GM19035 (cell line): Measurements from ENCODE around the gene INPP4B.

Experiments used
- ATAC-seq: cut with Tn5 transposase; IDR thresholded peaks from one replicate; pipeline ENCODE4 v1.9.1; 2021; ENCODE audit not compliant: unreplicated experiment

Gene INPP4B

DNA sequence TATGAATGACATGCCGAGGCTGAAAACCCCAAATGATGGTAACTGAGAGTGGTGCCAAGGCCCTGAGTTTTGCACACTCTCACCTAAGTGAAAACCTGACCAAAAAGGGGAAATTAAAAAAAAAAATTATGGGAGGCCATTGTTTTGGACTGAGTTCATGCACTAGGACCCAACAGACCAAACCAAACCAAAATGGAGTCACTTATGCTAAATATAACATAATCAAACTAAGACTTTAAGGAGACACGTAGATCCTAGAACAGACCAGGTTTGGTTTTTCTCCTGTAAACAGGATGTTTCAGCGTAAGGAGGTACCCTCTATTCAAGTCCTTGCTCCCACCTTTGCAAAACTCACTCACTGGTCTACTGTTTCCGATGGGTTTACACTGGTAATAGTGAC is 453.0 kb downstream of the INPP4B start:
- ATAC-seq = no peak

DNA sequence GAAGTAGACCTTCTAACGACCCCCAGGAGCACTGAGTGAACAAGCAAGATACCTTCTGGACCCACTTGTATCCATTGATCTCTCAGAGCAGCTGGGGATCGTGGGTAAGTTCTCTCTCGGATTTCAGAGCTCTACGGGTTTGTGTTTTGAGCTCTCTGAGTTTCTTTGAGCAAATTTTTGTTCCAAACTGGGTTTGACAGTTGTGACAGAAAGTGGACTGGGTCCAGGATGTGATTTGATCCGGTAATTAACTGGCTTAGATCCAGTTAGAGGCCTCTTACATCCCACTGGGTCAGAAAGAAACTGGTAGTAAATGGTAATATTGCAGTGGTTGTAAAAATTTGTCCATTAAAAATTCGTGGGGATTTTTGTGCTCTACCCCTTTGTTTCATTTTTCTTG is 459.2 kb downstream of the INPP4B start:
- no peak for ATAC-seq

DNA sequence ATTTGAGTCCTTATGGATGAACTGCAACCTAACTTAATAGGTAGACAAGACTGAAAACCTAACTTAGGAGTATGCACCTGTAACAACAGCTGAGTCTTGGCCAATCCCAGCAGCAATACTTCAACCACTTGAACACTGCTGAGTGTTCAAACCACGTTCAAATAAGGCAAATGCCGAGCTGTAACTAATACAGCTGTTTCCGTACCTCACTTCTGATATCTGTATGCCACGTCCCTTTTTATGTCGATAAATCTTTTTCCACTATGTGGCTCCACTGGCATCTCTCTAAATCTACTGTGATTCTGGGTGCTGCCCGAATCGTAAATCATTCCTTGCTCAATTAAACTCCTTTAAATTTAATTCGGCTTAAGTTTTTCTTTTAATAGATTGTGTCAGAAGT is 459.7 kb downstream of the INPP4B start:
- no peak for ATAC-seq

DNA sequence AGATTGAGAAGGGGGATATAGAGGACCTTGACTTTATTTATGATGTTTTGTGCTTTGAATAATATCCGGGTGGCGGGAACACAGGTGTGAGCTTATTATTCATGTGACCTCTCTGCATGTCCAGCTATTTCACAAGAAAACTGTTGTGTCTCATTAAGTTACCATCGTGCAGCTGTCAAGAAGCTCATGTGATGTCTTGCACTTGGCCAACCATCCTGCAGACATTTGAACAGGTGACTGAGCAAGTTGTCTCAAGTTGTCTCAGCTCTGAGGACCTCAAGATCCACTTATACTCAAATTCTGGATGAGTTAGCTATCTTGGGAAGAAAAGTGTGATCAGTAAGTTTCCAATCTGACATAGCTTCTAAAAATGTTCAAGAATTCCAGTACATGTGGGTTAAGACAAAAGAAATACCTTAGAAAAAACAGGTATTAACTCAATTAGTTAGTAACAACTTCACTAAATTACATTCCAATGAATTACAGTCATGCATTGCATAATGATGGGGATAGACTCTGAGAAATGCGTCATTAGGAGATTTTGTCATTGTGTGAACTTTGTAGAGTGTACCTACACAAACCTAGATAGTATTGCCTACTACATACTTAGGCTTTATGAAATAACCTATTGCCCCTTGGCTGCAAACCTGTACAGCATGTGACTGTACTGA is 462.2 kb downstream of the INPP4B start:
- ATAC-seq = no peak

DNA sequence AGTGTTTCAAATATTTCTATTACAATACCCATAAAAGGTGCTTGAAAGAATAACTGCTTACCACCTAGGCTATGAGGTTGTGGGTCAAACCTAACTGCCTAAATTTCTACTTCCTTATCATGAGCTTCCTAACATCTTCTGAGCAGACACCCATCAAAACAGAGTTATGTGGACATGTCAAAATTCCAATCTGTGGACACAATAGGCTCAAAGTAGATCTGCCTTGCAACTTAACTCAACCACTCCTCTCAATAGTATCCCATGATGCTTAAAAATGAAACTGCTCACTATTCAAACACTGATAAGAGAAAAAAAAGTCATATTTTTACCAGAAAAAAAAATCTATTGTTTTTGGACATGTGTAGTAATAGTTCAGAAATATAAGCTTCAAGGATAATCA is 462.7 kb downstream of the INPP4B start:
- ATAC-seq = no peak

DNA sequence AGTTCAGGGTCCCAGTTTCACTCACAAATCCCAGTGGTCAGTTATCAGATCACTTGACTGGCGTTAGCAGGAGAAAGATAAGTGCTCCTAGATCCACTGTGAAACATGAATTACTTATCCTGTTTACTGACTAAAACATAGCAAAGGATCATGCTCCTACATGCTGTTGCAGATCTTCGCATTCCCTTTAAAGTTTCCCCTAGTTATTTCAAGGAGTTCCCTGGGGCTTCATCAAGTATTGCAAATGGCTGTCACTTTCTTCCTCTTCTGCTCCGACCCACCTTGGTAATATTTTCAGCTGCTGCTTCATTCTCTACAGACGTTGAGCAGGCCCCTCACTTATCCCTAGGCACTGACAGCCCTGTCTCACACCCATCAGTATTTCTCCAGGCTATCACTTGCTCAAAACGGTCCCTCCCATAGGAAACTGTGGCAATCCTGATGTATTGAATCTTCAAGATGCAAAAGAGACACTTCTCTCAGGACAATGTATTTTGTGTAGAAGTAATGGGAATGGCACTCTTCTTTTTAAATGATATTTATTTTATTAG is 466.0 kb downstream of the INPP4B start:
- no peak for ATAC-seq

DNA sequence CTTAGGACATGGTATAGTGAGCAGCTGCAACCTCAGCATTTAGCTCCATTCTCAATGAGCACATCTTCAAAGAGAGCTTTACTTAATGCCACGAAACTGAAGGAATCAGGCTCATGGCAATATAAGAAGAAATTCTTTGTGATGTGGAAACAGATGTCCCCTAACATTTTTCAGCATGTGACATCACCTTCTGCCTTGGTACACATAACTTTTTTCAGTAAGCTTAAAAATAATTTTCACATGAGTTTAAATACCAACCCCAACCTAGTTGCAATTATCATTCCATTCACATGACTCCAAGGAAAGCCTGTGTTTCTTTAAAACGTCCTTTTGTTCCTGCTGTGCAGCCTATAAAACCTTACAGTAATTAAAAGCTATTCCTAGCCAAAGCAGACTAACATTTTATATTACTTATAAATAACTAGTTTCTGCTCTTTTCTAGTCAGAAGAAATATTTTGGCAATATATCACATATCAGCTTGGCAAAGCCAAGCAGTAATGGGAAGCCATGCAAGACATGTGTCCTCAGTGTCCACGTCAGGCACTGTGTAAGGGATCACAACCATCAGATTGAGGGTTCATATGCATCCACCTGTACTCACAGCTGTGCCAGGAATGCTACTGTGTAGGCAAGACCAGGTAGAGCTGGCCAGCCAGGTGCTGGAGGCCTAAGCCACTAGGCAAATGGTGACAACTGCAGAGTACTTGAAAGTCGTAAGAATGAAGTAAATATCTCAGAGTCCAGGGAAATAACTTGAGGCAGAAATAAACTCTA is 466.6 kb downstream of the INPP4B start:
- no peak for ATAC-seq

DNA sequence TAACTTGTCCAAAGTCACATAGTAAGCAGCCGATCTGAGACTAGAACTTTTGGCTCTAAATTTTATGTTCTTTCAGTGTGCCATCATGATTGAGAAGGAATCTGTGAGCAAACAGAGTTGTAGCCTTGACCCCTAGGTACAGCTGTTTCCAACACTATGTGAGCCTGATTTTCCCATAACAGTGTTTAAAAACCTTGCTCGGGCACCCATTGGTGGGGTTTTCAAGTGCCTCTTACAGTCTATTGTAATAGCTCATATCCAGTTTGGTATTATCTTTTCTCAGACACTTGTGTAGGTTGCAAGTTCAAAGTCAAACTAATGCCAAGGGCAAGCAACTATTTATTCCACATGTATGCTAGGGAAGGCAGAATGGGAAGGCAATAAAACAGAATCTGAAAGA is 467.9 kb downstream of the INPP4B start:
- no peak for ATAC-seq

DNA sequence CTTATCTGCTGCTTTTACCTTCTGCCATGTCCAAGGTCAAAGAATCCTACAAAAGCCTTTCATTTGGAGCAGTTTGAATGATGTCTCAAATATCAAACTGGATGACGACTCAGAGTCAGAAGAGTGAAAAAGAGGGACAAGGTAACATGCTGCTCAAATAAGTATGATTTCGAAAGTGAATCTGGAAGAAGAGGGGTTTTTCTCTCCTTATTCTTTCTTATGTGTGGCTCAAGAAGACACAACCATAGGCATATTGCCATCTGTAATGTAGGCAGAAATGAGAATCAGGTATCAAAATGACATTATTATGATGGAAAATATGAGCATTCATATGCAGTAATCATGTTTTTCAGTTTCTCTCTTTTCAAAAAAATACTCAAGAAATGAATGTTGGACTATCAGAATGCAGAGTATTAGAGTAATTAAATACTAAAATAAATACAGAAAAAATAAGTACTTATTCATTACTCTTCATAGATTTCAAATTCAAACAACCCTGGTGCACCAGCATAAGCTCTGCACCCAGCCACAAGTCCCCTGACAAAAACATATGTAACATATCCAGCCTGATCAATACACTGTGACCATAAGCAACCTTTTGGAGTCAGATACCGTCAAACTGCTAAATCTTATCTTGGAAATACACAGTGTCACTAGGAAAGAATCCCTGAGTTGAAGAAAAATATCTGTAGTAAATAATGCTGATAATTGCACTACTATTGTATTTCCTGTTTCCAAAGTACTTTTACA is 468.6 kb downstream of the INPP4B start:
- ATAC-seq = no peak

DNA sequence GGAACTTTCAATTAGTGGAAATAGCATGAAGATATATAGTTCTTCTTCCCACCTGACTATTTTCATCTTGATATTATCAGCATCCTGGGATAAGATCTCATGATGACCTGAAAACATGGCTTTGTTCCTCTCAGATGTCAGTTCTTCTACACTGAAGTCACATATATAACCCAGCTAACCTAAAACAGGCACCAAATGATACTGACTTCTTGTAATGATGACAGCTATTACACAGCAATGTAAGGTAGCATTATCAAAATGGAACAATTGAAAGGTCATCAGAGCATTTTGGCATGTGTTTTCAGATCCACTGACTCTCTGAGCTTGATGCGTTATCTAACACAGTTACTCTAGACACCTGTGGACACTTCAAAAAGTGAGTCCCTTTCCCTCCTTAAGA is 469.9 kb downstream of the INPP4B start:
- ATAC-seq = no peak

DNA sequence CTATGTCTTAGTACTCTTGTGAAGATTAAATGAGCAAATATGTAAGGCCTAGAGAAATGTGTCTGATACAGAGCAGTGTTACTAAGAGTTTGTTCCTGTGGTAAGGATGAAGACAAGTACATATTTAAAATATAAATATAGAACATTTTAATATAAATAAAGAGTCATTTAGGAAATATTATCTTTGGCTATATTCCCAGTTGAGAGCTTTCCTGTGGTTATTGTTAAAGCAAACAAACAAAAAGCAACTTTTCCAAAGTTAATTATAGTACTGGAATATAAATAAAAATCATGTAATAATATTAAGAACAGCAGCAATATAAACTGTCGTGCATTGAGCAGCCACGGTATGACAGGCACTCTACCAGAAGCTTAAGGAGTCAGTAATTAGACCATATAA is 472.5 kb downstream of the INPP4B start:
- ATAC-seq = no peak

DNA sequence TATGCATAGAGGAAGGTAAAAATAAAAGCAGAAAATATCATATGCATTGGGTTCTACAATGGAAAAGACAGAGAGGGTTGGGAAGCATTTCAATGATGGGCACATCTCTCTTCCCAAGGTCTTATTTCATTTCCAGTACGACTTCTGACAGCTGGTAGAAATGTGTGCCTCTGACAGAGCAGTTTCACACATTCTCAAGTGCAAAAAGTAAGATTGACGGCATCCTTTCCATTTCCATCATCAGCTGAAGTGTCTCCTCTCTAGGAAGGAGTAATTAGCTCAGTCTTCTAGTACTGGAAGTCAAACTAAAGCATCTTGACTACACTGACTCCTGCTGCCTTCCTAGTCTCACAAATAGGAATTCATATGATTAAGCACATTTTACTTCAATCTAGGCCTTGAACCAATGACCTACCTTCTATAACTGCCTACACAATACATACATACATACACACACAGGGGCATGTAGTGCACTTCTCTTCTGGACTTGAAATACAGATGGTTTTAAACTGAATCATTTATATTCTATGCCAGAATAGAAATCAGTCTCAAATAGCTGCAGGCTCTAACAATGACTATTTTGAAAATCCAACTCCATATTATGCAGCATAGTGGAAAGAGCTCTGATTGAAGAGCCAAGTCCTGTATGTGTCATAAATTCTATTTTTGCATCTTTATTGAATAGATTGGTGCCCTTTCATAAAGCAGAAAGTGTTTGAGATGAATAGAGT is 473.4 kb downstream of the INPP4B start:
- no peak for ATAC-seq

DNA sequence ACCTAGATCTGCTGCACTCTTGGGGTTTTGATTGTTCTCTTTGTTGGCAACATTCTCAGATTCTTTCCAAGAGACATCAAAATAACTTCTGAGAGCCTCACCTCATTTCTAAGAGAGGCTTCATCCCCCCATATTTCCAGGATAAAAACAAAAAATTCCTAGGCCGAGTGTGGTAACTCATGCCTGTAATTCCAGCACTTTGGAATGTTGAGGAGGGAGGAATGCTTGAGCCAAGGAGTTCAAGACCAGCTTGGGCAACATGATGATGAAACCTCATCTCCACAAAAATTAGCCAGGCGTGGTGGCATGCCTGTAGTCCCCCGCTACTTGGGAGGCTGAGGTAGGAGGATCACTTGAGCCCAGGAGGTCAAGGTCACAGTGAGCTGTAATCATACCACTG is 477.0 kb downstream of the INPP4B start:
- no peak for ATAC-seq

DNA sequence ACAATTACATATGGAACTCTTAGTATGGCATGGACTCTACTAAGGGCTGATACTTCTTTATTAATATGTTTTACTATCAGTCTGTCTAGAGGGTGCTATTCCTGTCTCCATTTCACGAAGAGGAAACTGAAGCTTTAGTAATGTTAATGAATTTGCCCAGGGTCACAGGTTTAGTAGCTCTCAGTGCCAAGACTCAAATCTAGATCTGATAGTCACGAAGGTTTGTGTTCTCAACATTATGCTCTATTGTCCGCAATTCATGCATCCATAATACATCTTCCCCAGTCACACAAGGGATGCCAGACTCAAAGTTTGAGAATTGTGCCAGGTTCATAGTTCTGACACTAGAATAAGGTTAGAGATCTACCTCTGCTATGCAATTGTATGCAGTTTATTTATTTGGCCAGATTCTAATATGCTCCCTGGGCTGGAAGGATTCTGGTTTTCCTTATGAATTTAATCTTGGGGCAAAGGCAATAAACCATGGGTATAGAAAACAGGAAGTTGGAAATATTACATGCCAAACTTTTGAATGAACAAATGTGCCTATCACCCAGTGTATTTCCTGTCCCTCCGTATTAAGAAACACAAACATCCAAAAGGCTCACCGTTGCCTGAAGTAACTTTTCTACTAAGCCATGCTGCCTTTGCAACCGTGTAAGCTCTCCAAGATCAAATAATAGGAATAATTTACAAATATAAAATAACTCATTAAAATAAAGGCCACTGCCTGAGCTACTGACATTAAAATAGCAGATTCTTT is 478.5 kb downstream of the INPP4B start:
- no peak for ATAC-seq

DNA sequence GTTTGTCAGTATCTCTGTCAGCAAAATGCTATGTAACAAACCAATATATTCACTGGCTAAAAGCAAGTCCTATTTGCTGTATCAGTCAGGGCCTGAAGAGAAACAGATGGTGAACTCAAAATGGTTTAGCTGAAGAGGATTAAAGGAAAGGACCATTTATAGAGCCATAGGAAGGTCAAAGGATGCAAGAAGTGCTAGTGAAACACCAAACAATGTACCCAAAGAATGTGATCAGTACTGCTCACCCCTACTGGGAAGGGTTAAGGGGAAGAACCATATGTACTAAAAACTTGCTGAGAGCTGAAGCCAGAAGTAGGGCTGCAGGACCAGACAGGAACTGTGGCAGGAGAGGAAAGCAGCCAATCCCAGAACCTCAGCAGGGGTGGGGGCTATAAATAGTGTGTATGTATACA is 479.3 kb downstream of the INPP4B start:
- ATAC-seq = no peak

DNA sequence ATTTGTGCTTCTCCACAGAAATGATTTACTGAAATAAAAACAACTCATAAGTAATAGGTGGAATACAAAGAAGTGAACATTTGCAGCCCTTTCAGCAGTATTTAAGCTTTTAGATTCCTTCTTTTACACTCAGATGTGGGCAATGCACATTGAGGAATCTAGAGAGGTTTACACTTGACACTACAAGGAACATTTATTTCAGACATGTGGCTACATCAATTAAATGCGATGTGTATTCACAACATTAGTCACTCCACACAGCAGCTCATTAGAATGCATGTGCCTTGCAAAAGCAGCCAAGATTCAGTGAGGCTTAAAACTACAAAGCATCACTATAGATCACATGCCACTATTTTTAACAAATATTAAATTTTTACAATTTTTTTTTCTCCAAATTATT is 480.7 kb downstream of the INPP4B start:
- ATAC-seq = no peak

DNA sequence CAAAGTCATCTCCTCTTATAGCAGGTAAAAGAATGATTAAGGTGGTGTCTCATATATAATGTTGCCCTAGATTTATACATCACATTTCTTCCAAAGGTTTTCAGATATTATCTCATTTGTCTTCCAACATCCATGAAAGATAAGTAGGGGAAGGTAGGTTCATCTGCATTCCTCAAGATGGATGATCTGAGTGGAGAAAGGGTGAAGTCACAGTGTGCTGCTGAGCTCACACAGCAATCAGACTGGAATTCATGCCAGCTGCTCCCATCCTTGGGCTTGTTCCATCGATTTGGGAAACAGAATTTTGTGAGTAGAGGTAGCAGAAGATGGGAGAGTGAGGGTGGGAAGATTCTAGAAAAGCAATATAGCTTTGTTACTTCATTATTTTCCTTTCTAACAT is 482.4 kb downstream of the INPP4B start:
- no peak for ATAC-seq

DNA sequence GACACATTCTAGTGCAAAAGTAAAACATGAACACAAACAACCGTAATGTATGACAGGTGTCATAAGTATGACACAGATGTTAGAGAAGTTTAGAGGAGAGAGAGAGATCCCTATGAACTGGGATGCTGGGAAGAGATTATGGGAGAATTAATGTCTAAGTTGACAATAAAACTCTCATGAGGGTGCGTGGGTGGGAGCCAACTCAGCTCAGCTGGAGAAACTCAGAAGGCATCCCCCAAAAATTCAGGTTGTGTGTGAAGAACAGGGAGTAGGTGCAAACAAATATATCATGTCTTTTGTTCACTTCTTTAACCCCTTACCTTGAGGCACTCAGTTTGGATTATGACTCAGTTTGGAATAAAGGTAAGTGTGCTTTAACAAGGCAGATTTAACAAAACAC is 484.1 kb downstream of the INPP4B start:
- no peak for ATAC-seq

DNA sequence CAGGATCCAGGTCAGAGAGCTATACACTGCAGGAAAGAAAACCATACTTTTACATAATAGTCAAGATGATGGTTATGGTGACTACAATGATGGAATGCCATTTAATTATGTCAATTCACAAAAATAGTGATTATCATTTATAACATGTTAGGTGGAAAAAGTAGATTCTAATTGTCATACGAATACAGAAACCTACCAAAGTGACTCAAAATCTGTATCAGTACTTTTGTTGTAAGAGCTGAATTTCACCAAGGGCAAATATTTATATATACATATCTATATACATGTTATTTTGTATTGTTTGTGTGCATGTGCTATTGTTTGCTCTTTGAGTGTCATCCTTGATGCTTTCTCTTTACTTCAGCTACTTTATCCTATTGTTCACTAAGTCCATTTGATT is 485.4 kb downstream of the INPP4B start:
- ATAC-seq = no peak

DNA sequence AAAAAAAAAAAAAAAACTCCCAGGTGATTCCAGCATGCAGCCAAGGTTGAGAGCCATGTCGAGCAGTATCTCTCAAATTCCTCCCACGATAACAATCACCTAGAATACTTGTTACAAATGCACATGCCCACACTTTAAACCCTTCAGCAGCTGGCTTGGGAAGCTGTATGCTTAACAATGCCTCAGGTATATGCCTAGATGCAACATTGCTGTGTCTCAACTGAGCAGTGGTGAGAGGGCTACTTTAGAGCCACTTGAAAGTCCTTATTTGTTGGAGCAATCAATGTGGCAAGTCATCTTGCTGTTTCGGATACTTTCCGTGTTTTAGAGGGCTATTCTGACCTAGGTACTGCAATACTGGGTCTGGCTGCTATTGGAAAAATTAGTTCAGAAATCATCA is 487.4 kb downstream of the INPP4B start:
- no peak for ATAC-seq
